Measurements from ENCODE around the gene TNS3.

- TF ChIP-seq EZH2 (IDR thresholded peaks at IDR 0.05) (no peak), POLR2AphosphoS5 (IDR thresholded peaks at IDR 0.05; ENCODE audit: borderline replicate concordance, low read depth, low read length) (no peak), FOXP2 (optimal IDR thresholded peaks at IDR 0.05; ENCODE audit: control extremely low read depth, extremely low read length, insufficient read depth) (no peak)
Measured at GRCh38 chr7:47314728-47315607, 266.9 kb downstream of the TNS3 start.
